Measurements from ENCODE around the gene CHST12.
A peak's percentile ranks its signal among the peaks of the same experiment; 100 is the strongest.

CHST12 gene

GRCh38 chr7:2479276-2480069 is 76.1 kb downstream of the CHST12 start:
- no peak for DNase-seq (ENCODE audit: low spot score)

GRCh38 chr7:2480070-2480408 is 76.6 kb downstream of the CHST12 start:
- DNase-seq (ENCODE audit: low spot score): no peak

DNA sequence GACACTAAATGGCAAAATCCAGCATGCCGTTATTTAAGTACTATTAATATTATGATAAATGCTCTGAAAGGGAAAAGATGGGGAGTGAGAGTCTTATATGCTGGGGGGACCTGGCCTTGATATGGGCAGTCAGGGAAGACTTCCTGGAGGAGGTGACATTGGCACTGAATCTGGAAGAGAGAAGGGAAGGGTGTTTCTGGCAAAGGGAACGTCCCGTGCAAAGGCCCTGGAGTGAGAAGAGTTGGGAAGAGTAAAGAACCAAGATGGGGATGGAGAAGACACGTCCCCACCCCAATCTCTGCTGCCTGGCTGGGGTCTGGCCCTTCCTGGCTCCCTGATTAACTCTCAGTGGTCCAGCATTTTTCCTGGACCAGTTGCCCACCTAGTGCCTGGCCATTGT is 77.8 kb downstream of the CHST12 start:
- DNase-seq (ENCODE audit: low spot score): no peak

- no peak for DNase-seq (ENCODE audit: low spot score)
Observed at GRCh38 chr7:2482725-2483451, 79.5 kb downstream of the CHST12 start.

DNA sequence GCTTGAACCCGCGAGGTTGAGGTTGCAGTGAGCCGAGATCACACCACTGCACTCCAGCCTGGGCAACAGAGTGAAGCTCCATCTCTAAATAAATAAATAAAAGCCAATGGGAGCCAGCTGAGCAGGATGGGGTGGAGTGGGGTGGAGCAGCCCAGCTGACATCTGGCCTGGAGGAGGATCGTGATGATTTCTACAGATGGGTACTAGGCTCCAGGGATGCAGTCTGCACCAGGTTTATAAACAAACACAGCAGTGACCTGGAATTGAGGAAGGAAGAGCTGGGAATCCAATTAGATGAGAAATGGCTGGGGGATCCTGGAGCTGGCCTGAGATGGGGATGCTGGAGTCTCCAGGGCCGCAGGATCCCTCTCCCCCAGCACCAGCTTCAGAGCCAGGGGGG is 80.1 kb downstream of the CHST12 start:
- no peak for DNase-seq (ENCODE audit: low spot score)

DNA sequence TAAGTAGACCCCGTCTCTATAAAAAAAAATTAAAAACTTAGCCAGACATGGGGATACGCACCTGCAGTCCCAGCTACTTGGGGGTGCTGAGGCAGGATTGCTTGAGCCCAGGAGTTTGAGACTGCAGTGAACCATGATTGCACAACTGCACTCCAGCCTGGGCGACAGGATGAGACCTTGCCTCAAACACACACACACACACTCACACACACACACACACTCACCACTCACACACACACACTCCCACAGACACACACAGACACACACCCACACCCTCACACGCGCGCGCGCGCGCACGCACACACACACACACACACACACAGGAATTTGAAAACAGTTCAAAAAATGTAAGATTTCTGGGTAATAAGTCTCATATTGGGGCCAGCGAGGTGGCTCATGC is 81.5 kb downstream of the CHST12 start:
- DNase-seq (ENCODE audit: low spot score): no peak

DNA sequence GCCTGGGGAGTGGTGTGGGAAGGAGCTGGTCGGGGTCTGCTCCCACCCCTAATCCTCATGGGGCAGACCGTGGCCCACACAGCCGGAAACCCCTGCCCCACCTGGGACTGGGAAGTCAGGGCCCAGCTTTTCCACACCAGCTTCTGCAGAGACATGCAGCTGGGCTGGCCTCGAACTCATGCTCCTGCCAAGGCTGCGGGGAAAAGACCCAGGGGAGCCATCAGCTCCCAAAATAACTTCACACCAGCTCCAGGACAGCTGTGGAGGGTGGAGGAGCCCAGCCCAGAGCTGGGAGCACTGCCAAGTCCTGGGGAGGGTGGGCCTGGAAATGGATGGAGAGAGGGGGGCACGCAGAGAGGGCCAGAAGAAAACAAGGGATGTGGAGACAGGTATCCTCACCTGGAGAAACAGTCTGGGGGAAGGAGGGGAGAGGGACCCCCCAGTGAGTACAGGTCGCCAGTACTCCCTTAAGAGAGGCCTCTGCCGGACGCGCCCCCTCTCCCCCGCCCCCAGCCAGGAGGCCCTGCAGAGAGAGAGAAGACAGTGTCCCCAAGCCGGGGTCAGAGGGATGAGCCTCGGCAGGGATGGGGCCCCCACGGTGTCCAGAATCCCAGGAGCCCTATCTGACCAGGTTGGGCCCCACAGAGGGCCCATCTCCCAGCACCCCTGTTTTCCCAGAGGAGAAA is 84.3 kb downstream of the CHST12 start:
- DNase-seq (ENCODE audit: low spot score): no peak

DNA sequence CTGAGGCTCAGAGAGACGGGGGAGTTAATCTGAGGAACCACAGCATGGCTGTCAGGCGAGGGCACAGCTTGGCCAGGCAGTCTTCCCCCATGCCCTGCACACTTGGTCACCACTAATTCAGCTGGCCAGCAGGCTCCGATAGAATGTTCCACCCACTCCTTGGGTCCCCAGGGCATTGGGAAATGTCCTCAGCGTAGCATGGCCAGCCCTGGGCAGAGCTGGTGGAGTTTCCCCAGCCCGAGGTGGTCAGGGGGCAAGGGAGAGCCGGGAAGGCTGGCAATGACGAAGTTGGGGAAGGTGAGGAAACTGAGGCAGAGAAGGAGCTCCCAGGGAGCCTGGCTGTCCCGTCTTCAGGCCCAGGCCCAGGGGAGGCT is 84.8 kb downstream of the CHST12 start:
- DNase-seq (ENCODE audit: low spot score): peak; percentile 73

- no peak for DNase-seq (ENCODE audit: low spot score)
Observed at GRCh38 chr7:2488681-2489080, 85.3 kb downstream of the CHST12 start.

- DNase-seq (ENCODE audit: low spot score): no peak
Observed at GRCh38 chr7:2490181-2490651, 86.8 kb downstream of the CHST12 start.

GRCh38 chr7:2492038-2492437 is 88.6 kb downstream of the CHST12 start:
- DNase-seq (ENCODE audit: low spot score): no peak

DNA sequence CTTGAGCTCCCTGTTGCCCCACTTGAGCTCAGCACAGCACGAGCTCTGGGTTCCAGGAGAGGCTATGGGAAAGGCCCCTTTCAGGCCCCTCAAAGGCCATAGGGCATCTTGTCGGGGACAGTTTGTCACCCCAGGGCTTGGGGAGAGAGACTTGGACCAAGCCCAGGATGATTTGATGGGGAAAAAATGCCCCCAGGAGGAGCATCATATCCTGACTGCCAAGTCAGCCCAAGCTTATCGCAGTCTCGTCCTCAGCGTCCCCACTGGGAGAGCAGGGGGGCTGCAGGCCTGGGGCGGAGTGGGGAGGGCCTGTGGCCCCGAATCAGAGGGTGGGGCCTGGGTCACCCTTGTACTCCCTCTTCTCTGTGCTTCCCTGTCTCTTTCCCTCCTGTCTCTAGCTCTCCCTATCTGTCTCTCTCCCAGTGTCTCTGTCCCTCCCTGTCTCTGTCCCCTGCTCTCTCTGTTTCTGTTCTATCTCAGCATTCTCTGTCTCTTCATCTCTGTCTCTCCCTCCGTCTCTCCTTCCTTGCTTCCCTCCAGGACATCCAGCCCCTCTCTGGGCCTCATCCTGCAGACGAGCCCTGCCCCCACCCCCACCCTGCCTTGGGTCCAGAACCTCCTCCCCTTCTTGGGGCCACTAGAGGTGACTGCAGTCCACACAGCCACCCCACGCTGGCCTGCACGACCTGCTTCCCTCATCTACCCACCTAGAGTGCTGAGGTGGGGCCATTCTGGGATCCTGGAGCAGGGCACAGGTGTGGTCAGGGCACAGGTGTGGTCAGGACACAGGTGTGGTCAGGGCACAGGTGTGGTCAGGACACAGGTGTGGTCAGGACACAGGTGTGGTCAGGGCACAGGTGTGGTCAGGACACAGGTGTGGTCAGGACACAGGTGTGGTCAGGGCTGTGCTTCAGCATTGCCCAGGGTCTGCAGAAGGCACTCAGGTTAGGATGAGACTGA is 90.1 kb downstream of the CHST12 start:
- DNase-seq (ENCODE audit: low spot score): peak; percentile 50

DNA sequence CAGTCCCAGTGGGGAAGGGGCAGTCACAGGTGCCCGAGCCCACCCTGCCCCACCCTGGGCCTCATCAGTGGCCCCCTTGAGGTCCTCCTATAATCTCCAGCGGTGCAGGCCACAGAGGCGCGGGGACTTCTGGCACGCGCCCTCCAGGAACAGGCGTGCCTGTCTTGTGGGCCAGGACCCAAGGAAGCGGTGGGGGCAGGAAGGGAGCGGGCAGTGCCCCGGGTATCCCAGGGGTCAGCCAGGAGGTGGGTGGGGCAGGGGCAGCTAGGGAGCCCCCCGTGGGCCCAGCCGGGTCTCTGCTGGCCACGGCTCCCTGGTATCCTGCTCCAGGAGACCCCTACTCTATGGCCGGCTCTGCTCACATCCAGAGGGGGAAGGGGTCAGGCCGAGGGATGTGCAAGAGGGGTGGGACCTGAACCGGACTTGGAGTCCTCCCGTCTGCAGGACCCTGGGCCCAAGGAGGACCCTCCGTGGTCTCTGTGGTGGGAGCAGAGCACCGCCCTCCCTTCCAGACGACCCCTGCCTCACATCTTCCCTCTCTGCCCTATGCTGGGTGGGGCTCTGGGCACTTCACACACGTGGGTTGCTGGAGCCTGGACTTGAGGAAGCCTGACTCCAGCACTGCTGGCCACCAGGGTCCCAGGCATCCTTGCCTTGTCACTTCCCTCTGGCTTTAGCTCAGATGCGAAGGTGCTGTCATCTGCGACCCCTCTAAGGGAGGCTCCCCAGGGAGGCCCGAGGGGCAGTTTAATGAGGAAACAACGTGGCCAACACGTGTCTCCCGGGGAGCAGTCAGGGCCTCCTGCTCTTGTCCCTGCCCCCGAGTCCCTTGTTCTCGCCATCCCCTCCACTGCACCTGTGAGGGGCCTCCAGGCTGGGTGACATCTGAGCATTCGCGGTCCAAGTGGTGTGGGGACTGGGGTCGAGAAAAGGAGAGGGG is 91.0 kb downstream of the CHST12 start:
- DNase-seq (ENCODE audit: low spot score): no peak

- no peak for DNase-seq (ENCODE audit: low spot score)
Observed at GRCh38 chr7:2495418-2496299, 92.2 kb downstream of the CHST12 start.

DNA sequence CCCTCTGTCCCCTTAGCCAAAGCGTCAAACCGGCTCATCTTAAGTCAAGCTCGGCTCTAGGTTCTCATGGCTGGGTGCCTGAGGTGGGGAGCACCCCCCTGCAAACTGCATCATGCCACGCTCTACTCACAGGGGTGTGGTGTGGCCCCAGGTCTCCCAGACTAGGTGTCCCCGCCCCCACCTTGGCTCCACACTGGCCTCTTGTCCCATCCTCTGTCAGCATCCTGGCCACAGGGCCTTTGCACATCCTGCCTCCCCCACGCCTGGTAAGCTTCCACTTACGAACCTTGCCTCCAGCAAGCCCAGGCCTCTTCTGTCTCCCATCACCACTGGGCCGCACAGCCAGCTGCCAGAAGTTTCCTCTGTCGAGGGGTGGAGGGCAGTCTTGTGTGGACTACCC is 93.0 kb downstream of the CHST12 start:
- DNase-seq (ENCODE audit: low spot score): no peak

DNA sequence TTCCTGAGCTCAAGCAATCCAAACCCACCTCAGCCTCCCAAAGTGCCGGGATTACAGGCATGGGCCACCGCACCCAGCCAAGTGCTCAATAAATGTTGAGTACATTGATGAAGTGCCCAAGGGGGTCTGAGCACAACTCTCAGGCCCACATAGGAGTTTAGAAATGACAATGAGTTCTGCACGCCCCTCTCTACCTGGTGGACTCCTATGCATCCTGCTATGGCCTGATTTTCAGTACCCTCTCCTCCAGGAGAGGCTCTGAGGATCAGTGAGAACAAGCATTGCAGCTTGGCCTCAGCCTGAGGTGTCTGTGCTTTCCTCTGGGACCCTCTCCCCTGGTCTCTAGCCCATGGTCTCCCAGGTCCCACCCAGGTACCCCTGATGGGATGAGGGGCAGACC is 93.7 kb downstream of the CHST12 start:
- DNase-seq (ENCODE audit: low spot score): no peak

DNA sequence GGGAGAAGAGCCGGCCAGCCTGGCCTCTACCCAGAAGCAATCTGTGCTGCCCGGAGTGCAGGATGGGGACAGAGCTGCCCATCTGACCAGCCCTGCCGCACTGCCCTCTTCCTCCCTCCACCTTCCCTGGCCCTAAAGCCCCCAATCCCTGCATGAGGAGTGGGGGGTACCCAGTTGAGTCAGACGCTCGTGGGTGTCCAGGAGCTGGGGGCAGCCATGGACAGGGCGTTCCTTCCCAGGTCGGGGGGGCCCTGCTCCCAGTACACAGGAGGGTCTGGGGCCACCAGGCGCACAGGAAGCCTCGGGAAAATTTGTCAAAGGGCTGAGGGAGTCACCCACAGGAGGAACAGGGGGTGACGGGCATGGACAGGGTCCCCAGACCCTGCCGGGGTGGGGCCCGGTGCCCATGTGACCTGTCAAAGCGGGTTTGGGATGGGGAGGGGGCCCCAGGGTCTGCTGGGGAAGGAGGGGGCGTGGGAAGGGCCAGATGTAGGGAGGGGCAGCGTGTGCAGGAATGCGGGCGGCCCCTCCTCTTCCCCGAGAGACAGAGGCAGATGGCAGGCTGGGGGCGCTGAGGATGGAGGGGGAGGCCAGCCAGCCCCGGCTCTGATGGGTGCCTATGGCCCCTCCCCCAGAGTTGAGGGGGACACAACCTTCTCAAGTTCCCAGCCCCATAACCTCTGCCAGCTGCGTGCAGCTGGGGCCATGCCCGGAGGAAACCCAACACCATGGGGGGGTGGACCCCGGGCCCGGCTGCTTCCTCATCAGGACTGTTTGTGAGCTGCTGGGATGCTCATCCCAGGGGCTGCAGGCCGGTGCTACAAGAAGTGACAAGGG is 94.3 kb downstream of the CHST12 start:
- DNase-seq (ENCODE audit: low spot score): no peak
